HepG2 (cell line): ENCODE data around the gene TLCD1. TPM values are rescaled to one million over a fixed set of nuclear protein-coding genes. Genes with fewer than 3 reads are reported as not detected.
A peak's percentile ranks its signal among the peaks of the same experiment; 100 is the strongest.

Source experiments
- IRF2 ChIP-seq: IDR thresholded peaks from 2 replicates; pipeline ENCODE4 v1.6.1; 2018; ENCODE audit warnings: missing genetic modification reagents, missing compliant biosample characterization
- NKX3-1 ChIP-seq: sonication (generic); formaldehyde crosslinking; IDR thresholded peaks from 2 replicates; pipeline ENCODE4 v1.5.0; 2020; ENCODE audit warnings: missing genetic modification reagents
- PHF21A ChIP-seq: sonication (generic); formaldehyde crosslinking; IDR thresholded peaks from 2 replicates; pipeline ENCODE4 v1.5.0; 2020; ENCODE audit warnings: mild to moderate bottlenecking, missing genetic modification reagents
- polyA plus RNA-seq, 8 experiments: library from polyadenylated mRNA; depleted of rRNA in 3 of 8; stranded (reverse) in 7 of 8; unstranded in 1 of 8; fragments of >200 nt; fragmentation: Illumina TruSeq in 4 of 8; extraction: Trizol in 4 of 8; gene quantifications; 2 replicates each; pipeline versions ENCODE4 v1.2.1 to v1.2.3, GENCODE V29; 2011 to 2016; ENCODE audit warnings: low read depth in 4 of 8, missing spikeins in 1 of 8, mixed read lengths in 1 of 8; ENCODE audit not compliant: insufficient read depth in 1 of 8
- total RNA-seq, 5 experiments: library from RNA; depleted of rRNA; stranded (reverse); fragments of >200 nt; fragmentation: Illumina TruSeq; extraction: Trizol; gene quantifications; 2 replicates each; pipeline ENCODE4 v1.2.3, GENCODE V29; 2016; ENCODE audit warnings: low read depth in 1 of 5
- TF ChIP-seq, protein P1 (sequence below): sonication (generic); formaldehyde crosslinking; IDR thresholded peaks from one replicate; pipeline ENCODE4 v1.5.1; 2020; ENCODE audit warnings: mild to moderate bottlenecking, missing genetic modification reagents; ENCODE audit errors: not compliant biosample characterization

TLCD1 gene
- total and polyA plus RNA-seq, 2 of the 13 experiments (the other 11 are each of a cell fraction or from before 2014, with no cell fraction given): 14.9 to 19.6 TPM

- TF ChIP-seq NKX3-1 (CRISPR knock-in tag) (0 out of 2 replicates have a peak, but pooled peaks have one; percentile 19), PHF21A (CRISPR knock-in tag) (peak; percentile 47; the same call in 1 of the 2 replicates), IRF2 (CRISPR knock-in tag) (peak; percentile 27; the same call in 1 of the 2 replicates)
- TF ChIP-seq, protein P1, sequence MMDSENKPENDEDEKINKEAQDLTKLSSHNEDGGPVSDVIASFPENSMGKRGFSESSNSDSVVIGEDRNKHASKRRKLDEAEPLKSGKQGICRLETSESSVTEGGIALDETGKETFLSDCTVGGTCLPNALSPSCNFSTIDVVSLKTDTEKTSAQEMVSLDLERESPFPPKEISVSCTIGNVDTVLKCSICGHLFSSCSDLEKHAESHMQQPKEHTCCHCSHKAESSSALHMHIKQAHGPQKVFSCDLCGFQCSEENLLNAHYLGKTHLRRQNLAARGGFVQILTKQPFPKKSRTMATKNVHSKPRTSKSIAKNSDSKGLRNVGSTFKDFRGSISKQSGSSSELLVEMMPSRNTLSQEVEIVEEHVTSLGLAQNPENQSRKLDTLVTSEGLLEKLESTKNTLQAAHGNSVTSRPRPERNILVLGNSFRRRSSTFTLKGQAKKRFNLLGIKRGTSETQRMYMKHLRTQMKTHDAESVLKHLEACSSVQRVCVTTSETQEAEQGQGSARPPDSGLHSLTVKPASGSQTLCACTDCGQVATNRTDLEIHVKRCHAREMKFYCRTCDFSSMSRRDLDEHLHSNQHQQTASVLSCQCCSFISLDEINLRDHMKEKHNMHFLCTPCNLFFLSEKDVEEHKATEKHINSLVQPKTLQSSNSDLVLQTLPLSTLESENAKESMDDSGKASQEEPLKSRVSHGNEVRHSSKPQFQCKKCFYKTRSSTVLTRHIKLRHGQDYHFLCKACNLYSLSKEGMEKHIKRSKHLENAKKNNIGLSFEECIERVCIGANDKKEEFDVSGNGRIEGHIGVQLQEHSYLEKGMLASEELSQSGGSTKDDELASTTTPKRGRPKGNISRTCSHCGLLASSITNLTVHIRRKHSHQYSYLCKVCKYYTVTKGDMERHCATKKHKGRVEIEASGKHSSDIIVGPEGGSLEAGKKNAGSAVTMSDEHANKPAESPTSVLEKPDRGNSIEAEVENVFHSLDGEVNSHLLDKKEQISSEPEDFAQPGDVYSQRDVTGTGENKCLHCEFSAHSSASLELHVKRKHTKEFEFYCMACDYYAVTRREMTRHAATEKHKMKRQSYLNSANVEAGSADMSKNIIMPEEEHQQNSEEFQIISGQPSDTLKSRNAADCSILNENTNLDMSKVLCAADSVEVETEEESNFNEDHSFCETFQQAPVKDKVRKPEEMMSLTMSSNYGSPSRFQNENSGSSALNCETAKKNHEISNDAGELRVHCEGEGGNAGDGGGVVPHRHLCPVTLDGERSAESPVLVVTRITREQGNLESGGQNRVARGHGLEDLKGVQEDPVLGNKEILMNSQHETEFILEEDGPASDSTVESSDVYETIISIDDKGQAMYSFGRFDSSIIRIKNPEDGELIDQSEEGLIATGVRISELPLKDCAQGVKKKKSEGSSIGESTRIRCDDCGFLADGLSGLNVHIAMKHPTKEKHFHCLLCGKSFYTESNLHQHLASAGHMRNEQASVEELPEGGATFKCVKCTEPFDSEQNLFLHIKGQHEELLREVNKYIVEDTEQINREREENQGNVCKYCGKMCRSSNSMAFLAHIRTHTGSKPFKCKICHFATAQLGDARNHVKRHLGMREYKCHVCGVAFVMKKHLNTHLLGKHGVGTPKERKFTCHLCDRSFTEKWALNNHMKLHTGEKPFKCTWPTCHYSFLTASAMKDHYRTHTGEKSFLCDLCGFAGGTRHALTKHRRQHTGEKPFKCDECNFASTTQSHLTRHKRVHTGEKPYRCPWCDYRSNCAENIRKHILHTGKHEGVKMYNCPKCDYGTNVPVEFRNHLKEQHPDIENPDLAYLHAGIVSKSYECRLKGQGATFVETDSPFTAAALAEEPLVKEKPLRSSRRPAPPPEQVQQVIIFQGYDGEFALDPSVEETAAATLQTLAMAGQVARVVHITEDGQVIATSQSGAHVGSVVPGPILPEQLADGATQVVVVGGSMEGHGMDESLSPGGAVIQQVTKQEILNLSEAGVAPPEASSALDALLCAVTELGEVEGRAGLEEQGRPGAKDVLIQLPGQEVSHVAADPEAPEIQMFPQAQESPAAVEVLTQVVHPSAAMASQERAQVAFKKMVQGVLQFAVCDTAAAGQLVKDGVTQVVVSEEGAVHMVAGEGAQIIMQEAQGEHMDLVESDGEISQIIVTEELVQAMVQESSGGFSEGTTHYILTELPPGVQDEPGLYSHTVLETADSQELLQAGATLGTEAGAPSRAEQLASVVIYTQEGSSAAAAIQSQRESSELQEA (CRISPR knock-in tag): peak; percentile 80
Observed at GRCh38 chr17:28710861-28711722, 14.9 kb downstream of the TLCD1 start (continued).
